Measurements from ENCODE around the gene TTLL8.

Gene TTLL8

DNA sequence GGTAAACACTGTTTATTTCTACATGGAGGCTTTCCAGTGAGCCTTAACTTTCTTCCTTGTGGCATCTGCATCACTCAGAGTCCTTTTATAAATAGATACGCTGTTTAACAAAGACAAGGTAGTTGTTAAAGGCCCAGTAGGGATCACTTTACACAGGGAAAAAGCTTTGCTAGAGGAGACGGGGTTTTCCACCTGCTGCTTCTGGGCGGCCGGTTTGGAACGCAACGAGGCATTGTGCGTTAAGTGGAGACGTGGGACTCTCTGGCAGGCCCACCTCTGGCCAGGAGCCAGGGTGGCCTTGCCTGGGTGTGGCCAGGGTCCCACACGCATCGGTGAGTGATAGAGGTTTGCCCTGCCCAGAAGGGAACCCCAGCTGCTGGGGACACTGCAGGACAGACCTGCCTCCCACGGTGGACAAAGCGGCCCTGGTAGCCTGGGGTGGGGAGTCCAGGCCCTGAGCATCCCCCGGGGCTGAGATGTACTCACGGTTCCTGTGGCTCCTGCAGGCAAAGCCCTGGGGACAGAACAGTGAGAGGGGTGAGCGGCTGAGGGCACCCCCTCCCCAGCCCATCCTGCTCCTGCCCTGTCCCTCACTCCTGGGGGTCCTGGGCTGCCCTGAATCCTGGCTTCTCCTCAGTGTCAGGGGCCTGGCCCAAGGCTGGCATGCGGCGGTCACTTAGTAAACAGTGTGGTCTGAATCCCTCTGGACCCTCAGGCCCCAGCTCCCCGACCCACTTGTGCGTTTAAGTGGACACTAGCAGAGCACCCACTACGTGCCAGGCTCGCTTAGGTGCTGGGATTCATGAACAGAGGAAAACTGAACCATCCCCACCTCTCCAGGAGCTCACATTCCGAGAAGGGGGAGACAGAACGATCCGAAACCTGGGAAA is 49.7 kb downstream of the TTLL8 start:
- TF ChIP-seq, protein P1, sequence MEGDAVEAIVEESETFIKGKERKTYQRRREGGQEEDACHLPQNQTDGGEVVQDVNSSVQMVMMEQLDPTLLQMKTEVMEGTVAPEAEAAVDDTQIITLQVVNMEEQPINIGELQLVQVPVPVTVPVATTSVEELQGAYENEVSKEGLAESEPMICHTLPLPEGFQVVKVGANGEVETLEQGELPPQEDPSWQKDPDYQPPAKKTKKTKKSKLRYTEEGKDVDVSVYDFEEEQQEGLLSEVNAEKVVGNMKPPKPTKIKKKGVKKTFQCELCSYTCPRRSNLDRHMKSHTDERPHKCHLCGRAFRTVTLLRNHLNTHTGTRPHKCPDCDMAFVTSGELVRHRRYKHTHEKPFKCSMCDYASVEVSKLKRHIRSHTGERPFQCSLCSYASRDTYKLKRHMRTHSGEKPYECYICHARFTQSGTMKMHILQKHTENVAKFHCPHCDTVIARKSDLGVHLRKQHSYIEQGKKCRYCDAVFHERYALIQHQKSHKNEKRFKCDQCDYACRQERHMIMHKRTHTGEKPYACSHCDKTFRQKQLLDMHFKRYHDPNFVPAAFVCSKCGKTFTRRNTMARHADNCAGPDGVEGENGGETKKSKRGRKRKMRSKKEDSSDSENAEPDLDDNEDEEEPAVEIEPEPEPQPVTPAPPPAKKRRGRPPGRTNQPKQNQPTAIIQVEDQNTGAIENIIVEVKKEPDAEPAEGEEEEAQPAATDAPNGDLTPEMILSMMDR (IDR thresholded peaks at IDR 0.05; ENCODE audit: low read depth, low read length): no peak

DNA sequence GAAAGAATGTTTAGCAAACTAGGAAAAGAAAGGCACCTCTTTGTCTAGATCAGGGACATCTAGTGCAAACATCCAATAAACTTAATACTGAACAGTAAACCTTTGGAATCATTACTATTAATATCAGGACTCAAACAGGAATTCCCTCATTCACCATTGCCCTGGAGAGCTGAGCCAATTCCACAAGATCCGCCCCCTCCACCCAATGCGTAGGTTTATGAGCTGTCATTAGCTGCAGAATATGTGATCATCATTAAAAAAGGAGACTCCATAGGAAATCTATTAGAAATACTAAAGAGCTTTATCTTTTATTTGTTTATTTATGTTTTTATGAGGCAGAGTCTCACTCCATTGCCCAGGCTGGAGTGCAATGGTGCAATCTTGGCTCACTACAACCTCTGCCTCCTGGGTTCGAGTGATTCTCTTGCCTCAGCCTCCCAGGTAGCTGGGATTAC is 51.0 kb downstream of the TTLL8 start:
- no peak for DNase-seq
- no peak overlapping the region for H3K4me3 ChIP-seq (ENCODE audit: low read depth, low read length)
- H3K9me3 ChIP-seq: no peaks in the 10 kb centered on the region
- H3K4me1 ChIP-seq: no peaks in the 10 kb centered on the region
- H3K36me3 ChIP-seq: no peaks in the 10 kb centered on the region
- peaks cover 6% of the 10 kb centered on the region; the same call in 1 of the 2 replicates for H3K27me3 ChIP-seq
- TF ChIP-seq, protein P1 (IDR thresholded peaks at IDR 0.05; ENCODE audit: low read depth, low read length): no peak

More for the DNA sequence above, 49.7 kb downstream of the TTLL8 start:
- Histone ChIP-seq H3K4me1 (no peaks in the 10 kb centered on the region), H3K36me3 (no peaks in the 10 kb centered on the region), H3K4me3 (ENCODE audit: low read depth, low read length) (no peak overlapping the region), H3K9me3 (no peaks in the 10 kb centered on the region), H3K27me3 (peaks cover 7% of the 10 kb centered on the region; the same call in 1 of the 2 replicates)
- DNase-seq: peak; percentile 14

DNA sequence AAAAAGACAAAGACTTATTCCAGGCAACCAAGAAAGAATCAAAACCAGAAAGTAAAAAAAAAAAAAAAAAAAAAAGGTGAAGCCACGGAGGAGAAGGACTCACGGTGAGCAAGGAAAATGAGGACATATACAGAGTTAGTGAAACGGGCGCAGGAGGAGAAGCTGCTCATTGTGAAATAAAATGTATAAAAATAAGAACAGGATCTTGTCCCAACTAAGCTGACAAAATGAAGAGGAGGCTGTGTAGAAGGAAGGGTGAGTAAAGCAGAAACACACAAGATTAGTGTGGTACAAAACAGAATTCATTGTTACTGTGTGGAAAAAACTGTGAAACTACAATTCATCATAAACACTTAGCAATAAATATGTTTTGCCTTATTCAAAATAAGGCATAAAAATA is 53.2 kb downstream of the TTLL8 start:
- DNase-seq: no peak
- Histone ChIP-seq H3K4me3 (ENCODE audit: low read depth, low read length) (no peak overlapping the region), H3K27me3 (no peaks in the 10 kb centered on the region), H3K4me1 (no peaks in the 10 kb centered on the region), H3K36me3 (no peaks in the 10 kb centered on the region), H3K9me3 (no peaks in the 10 kb centered on the region)
- TF ChIP-seq, protein P1 (IDR thresholded peaks at IDR 0.05; ENCODE audit: low read depth, low read length): no peak

DNA sequence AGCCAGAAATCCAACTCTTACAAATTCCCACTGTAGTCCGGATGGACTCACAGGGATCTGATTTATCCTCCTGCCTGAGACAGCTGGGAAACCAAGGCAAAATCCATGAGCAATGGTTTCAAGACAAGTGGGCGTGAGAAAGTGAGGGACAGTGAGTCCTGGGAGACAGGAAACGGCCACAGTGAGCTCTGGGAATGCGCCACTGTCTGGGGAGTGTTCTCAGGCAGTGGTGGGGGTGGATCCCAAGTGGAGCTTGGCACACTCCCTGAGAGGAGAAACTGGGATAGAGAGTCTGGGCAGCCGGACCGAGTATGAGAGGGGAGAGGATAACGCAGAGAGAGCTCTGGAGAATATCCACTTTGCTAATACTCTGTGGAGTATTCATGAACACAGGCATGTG is 55.3 kb downstream of the TTLL8 start:
- no peak overlapping the region for H3K4me3 ChIP-seq (ENCODE audit: low read depth, low read length)
- no peaks in the 10 kb centered on the region for H3K36me3 ChIP-seq
- DNase-seq: no peak

DNA sequence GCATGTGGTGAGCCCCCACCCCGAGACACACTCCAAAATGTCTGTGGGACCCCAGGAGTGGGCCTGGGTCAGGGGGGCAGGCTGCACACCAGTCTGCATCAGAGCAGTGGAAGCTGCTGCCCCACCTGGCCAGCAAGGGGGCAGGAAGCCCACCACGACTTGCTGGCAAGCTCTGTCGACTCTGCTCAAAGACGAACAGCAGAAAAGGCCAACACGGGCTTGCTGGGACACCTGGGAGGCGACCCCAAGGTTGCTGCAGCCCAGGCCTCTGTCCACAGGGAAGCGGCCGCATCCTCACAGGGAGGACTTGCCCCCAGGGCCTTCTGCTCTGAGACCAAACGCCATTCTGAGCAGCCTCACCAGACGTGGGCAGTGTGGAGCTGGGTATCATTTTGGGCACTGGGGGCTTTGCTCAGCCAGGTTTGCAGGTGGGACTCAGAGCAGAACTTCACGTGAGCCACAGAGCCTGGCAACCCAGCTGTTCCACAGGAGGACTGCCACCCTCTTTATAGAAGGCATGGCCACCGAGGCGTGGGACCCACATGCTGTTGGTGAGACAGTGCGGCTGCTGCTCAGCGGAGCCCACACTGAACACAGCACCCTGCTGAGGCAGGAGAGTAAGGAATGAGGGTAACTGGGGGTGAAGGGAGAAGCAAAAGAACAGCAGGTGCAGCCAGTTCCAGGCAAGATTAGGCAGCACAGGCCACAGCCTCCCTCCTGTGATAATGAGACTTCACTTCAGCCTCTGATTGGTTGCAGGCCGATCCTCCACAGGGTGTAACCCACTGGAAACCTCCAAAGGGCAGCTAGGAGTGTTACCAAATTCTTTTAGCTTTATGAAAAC is 56.5 kb downstream of the TTLL8 start:
- no peaks in the 10 kb centered on the region for H3K9me3 ChIP-seq
- H3K27me3 ChIP-seq: no peaks in the 10 kb centered on the region
- TF ChIP-seq, protein P1 (IDR thresholded peaks at IDR 0.05; ENCODE audit: low read depth, low read length): no peak
- no peaks in the 10 kb centered on the region for H3K36me3 ChIP-seq
- no peak overlapping the region for H3K4me3 ChIP-seq (ENCODE audit: low read depth, low read length)
- no peak for DNase-seq
- peaks cover 3% of the 10 kb centered on the region; the same call in 1 of the 2 replicates for H3K4me1 ChIP-seq

More for the DNA sequence above, 55.3 kb downstream of the TTLL8 start:
- TF ChIP-seq, protein P1 (IDR thresholded peaks at IDR 0.05; ENCODE audit: low read depth, low read length): no peak
- peaks cover 3% of the 10 kb centered on the region; the same call in 1 of the 2 replicates for H3K4me1 ChIP-seq
- H3K27me3 ChIP-seq: no peaks in the 10 kb centered on the region
- no peaks in the 10 kb centered on the region for H3K9me3 ChIP-seq
